Subcutaneous adipose tissue (tissue), 4 donors: ENCODE measurements around the gene TRIM17. TPM values are rescaled to one million over a fixed set of nuclear protein-coding genes. Genes with fewer than 3 reads are reported as not detected.

ENCODE experiments used
- CTCF ChIP-seq: fragments of 450-650 bp; IDR thresholded peaks from one replicate; pipeline ENCODE4 v1.5.1; 2016; ENCODE audit warnings: low read depth, mild to moderate bottlenecking, control low read depth, antibody characterized with exemption, moderate library complexity
- total RNA-seq, 4 donors: library from RNA; depleted of rRNA; stranded (reverse); fragments of >200 nt; gene quantifications; one replicate each; pipeline ENCODE4 v1.1.0, GENCODE V29; 2016

TRIM17 gene
- total RNA-seq, 4 donors from 2014 or later, result not detected

GRCh38 chr1:228398741-228399461 lies 17.8 kb downstream of the TRIM17 start:
- no peak for TF ChIP-seq CTCF

- no peak for TF ChIP-seq CTCF
Observed at GRCh38 chr1:228397966-228398365, 18.7 kb downstream of the TRIM17 start.

GRCh38 chr1:228396770-228397662 lies 19.6 kb downstream of the TRIM17 start:
- TF ChIP-seq CTCF, result no peak

- TF ChIP-seq CTCF, result no peak
Observed at GRCh38 chr1:228394571-228395394, 21.9 kb downstream of the TRIM17 start.

GRCh38 chr1:228393811-228394570 lies 22.7 kb downstream of the TRIM17 start:
- TF ChIP-seq CTCF, result no peak

- no peak for TF ChIP-seq CTCF
Observed at GRCh38 chr1:228393268-228393701, 23.4 kb downstream of the TRIM17 start.
